GM21528 (cell line): Measurements from ENCODE around the gene MFSD1.

Source experiments
- ATAC-seq: cut with Tn5 transposase; IDR thresholded peaks from one replicate; pipeline ENCODE4 v1.9.1; 2021; ENCODE audit warnings: mild to moderate bottlenecking, moderate library complexity; ENCODE audit not compliant: unreplicated experiment, low FRiP score

MFSD1 gene

DNA sequence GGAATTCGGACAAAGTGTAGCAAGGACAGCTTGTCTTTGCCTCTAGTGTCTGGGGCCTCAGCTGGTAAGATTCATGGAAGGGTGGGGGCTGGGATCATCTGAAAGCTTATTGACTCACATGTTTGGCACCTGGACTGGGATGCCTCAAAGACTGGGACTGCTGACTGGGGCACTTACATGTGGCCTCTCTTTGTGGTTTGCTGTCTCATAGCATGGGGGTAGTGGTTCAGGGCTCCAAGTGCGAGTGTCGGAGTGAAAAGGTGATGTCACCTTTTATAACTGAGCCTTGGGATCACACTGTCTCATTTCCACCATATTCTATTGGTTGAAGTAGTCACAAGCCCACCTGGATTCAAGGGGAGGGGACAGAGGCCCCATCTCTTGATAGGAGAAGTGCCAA lies 6.8 kb downstream of the MFSD1 start:
- ATAC-seq, result no peak

DNA sequence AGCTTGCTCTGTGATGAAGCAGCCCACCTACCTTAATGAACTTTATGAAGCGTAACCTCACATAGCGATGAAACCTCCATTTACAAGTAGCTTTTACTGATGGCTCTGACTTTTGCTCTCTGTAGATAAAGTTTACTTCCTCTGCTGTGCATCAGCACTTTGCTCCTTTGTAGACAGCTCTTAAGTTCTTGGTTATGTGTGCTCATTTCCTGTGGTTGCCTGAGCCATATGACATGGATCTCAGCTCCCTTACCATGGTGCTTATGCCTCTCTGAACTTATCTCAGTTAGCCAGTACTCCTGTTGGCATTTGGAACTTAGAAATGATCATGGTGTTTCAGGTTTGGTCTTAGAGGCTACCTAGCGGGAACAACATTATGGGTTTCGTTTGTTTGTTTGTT lies 7.8 kb downstream of the MFSD1 start:
- no peak for ATAC-seq

DNA sequence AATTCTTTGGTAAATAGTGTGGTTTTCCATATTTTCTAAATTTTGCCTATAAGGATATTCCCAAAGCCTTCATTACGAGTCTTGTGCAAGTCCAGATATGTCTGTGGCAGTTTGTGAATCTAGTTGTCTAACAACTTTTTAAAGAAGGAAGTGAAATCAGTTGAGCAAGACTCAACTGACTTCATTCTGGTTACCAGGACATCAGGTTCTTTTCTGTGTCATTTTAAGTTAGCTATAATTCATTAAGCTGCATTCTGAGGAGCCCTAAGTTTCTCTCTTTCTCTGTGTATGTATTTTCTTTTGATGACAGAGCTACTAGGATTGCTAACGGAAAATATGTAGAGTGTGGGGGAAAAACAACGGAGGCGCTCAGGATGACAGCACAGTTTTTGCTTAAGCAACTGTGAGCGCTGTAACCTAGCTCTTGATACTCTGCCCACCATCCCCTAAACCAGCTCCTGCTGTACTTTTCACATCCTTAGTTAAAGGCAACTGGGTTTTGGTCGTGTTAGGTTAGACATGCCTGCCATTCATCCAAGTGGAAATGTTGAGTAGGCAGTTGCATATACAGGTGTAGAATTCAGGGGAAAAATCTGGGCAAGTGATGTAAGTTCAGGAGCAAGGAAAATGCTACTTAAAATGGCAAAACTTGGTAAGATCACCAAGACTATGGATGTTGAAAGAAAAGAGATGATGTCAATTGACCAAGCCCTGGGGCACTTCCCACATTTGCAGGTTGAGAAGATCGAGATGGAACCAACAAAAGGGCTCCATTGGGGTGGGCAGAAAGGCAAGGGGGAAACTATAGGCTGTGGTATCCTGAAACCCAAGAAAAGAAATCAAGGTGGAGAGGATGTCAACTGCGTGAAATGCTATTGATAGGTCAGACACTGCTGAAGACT lies 9.2 kb downstream of the MFSD1 start:
- ATAC-seq, result no peak

DNA sequence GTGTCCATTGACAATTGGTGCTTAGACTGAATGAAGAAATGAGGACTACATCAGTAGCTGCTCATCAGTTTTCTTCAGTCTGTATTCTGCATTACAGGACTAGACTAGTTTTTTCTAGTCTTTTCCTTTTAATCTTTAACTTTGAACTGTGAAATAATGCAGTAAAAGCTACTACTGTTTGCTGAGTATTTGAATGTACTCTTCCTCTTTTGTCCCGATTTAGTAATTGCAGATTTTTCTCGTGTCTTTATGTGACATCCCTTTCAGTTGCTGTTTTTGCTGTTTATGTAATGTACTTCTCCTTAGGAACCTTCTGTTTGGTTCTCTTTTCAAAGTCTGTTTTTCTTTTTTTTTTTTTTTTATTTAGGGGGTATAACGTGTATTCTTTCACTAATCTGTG lies 17.4 kb downstream of the MFSD1 start:
- no peak for ATAC-seq

DNA sequence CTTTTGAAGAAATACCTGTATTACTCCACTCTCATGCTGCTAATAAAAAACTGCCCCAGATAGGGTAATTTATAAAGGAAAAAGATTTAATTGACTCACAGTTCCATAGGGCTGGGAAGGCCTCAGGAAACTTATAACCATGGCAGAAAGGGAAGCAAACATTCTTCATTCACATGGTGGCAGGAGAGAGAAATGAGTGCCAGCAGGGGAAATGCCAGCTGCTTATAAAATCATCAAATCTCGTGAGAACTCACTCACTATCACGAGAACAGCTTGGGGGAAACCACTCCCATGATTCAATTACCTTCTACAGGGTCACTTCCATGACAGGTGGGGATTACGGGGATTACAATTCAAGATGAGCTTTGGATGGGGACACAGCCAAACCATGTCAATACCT lies 18.7 kb downstream of the MFSD1 start:
- no peak for ATAC-seq

DNA sequence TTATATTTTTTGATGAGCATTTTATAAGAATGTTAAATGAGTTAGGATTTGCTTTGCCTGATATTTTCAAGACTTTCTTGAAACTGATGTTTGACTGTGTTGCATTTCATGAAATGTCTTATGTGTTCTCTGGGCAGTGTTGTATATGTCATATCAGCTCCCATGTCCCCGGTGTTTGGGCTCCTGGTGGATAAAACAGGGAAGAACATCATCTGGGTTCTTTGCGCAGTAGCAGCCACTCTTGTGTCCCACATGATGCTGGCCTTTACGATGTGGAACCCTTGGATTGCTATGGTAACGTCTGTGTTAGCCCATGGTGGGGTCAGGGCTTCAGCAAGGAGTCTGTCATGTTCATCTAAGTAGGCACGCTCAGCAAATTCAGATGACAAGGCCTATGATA lies 20.0 kb downstream of the MFSD1 start:
- no peak for ATAC-seq

DNA sequence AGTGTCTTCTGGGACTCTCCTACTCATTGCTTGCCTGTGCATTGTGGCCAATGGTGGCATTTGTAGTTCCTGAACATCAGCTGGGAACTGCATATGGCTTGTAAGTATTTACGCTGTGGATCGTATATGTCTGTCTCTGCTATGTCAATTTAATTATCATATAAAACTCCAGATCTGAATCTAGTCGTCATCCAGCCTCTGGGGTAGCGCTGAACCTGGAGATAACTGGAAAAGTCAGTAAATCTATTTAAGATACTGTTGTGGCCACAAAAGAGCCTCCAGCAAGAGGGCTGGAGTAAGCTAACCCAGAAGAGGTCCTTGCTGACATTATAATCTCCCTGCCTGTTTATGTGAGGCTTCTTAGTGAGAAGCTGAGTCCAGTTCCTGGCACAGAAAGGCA lies 21.6 kb downstream of the MFSD1 start:
- ATAC-seq, result no peak

DNA sequence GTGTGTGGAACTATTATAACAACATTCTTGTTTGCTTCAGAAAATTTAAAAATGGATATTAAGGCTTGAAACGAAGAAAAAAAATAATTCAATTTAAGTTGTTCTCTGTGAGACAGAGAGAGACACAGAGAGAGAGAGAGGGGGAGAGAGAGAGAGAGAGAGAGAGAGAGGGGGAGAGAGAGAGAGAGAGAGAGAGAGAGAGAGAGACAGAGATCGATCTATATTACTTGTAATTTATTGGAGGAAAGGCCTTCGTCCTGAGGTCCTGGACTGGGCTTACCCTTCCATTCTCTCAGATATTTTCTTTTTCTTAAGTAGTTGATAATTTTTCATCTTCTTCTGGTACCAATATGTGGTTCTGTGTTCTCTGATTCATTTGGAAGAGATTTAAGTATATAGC lies 25.9 kb downstream of the MFSD1 start:
- ATAC-seq, result no peak

DNA sequence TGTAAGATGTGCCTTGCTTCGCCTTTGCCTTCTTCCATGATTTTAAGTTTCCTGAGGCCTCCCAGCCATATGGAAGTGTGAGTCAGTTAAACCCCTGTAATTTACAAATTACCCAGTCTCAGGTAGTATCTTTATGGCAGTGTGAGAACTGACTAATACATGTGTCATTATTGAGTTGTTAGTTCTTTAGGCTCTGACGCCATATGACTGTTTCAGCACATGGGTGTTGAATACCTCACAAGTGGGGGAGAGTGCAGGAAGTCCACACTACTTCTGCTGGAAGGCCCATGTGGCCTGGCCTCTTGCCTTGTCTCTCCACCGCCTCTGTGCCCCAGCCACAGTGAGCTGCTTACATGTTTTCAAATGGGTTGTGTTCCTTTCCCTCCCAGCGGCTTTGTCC lies 28.5 kb downstream of the MFSD1 start:
- ATAC-seq, result no peak

DNA sequence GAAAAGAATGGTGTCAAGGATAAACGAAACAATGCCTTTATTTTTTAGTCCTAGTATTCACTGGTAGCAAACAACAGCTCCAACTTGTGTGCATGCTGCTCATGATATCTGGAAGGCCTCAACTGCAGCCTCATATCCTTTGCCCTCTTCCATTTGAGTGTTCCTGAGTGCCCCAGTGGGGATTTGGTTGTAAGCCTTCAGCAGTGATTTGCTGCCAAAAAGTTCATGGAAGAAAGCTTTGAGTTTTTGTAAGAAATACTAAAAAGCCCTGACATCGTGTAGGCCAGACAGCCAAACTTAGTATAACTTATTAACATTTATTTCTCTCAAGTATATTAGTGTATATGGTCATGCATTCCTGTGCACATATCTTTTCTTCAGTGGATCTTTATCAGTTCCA lies 30.0 kb downstream of the MFSD1 start:
- no peak for ATAC-seq

DNA sequence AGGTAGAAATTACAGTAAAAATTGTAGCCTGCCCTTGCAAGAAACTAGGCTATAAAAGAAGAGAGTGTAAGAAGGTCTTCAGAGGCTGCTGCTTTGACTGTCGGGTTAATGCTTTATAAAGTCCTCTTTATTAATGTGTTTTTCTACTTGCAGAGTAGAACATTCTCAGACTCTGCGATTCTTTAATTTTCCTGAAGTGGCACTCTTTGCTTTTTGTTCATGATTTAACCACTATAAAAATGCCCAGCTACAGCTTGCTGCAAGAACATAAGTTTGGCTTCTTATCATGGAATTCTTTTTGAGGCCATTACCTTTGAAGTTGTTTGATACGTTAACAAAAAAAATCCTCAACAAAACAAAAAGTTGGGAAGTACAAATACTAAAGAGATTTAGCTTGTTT lies 33.8 kb downstream of the MFSD1 start:
- no peak for ATAC-seq

DNA sequence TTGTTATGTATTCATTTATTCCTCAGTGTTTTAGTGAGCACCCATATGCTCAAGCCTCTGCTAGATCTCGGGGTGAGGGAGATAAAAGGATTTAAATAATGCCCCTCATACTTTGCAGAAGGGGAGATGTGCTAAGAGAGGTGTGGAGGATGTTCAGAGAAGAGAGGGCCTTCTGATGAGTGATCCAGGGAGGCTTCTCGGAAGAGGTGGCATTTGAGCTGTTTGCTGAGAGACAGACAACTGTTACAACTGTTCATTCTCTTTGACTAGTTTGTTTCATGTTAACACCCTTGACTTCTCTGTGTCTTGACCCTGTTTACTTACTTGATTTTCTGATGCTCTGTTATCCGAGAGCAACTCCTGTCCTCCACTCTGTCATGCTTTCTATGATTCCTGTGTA lies 34.5 kb downstream of the MFSD1 start:
- ATAC-seq, result no peak

DNA sequence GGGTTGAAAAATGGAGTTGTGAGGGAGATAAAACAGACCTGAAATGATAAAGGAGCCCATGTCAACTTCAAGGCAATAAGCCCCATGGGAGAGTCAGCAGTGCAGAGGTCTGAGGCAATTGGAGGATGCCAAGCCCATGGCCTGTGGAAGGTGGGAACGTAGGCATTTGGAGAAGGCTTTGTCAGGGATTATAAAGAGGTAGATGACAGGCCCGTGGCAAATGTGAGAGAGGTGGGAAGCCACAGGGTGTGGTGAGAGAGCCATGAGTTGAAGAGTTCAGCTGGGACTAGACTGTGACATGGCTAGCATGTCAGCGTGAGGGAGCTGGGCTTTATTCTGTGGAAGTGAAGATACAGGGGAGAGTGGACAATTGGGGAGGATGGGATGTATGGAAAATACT lies 35.4 kb downstream of the MFSD1 start:
- ATAC-seq, result no peak

DNA sequence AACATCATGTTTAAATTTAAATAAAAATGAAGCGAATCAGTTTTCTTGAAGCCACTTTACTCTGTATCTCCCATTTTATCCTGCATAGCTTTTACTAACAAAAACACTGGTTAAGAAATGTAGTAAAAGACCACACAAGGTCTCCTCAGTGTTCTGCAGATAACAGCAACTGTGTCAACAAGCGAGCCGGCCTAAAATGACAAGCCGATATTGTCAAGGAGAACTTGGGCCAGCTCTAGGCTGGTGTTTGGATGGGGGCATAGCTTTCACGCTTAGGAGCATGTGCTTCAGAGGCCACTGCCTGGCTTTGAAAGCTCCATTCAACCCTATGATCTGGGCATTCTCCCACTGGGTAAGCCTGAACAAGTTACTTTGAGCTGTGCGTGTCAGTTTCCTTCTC lies 38.1 kb downstream of the MFSD1 start:
- ATAC-seq, result no peak

DNA sequence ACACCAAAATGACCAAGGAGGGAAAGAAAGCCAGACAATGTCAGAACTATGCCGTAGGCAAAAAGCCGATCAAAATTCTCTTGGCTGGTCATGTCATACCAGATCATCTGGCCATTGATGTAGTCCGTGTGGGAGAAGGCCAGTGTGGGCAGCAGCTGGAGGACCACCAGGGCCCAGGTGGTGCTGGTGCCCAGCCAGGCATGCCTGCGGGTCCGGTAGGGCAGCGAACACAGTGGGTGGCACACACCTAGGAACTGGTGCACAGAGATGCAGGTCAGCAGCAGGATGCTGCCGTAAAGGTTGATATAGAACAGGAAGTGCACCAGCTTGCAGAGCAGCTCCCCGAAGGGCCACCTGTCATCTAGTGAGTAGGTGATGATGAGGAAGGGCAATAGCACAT lies 39.5 kb downstream of the MFSD1 start:
- no peak for ATAC-seq

DNA sequence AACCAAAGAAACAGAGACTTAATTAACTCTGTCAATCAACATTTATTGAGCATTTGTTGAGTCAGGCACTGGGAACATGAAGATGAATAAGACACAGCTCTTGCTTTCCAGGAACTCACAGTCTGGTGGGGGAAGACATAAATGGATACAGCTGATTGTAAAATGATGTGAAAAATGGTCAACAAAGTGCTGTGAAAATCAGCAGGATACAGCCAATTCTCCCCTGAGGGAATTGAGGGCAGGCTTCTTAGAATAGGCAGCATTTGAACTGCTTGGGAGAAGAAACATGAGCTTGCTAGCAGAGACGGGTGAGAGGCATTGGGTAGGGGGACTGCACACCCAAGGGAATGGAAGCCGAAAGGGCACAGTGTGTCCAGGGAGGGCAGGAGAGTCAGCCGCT lies 41.1 kb downstream of the MFSD1 start:
- ATAC-seq, result no peak

DNA sequence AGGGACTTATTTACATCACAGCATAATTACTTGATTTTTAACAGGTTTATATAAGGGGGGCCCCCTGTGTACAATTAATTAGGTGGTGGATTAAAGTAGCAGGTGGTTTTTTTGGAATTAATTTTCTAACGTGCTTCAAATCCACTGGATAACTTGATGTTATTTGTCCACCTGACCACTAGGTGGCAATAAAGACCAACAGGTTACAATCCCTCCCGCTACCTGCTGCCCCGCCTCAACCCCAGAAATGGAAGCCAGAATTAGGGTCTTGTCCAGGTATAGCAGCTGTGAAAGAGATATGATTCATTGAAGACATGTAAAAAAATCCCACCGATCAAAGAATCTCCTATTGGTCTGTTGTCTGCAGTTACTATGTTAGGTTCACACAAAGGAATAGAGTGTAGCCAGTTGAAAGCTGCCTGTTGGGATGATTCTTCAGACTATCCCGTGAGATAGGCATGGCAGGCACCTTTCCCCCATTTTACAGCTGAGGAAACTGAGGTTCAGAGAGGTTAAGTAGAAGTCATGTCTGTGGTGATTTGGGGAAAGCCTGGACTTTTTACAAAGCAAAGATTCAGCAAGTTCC lies 44.0 kb downstream of the MFSD1 start:
- ATAC-seq, result peak; percentile 45

DNA sequence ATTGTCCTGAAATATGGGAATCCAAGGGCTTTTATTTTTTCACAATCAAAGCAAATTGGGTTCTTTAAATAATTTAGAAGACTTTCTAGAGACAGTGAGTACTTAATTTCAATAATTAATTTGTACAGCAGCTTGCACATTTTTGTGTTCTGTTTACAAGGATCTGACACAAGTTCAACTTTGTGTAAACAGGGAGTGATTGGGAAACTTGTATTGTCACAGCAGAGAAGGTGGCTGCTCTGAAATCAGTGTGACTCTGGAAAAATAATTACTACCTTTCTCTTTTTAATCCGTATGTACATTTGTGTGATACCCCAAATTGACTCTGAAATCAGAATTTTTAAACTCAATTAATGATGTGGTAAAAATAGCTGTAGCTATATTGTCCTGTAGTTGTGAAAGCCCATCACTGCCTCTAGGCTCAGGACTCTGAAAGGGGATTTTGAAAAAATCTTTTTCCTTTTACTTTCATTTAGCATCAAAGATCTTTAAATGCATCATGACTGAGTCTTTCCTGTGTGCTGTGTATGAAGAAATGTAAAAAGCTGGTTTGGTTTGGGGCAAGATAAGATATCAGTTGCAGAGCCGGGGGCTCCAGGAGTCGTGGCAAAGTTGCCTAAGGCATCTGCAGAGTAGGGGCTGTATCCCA lies 45.1 kb downstream of the MFSD1 start:
- ATAC-seq, result peak; percentile 87

DNA sequence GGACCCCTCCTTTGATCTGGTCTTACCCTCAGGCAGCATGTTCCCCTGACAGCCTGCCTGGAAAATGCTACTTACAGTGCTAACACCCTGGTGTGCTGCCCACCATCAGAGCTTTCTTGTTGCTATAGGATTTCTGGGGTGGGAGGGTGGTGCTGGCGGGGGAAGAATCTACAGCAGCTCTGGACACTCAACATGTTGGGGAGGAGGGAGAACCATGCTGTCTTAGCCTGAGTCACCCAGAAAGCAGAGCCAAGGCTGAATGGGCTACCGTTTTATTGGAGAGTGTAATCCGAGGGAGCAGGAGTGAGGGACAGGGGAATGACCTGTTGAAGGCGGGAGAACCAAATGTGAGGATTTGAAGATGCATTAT lies 45.6 kb downstream of the MFSD1 start:
- peak; percentile 38 for ATAC-seq

DNA sequence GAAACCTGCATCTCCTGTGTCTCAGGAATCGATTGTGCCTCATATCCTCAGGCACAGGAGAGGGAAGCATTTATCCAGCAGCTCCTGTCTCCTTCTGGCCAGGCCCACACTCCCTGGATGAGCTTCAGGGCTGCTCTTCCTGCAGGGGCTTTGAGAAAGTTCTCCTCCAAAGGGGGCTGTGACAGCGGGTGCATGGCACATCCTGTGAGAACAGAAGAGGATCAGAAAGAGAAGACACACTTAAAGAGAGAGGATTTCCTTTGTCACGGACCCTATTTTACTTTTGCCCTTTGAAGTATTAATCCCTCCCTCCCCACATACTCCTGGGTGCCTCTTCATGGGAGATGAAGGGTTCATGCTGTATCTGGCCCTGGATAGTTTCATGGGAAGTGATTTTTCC lies 46.0 kb downstream of the MFSD1 start:
- ATAC-seq, result no peak

DNA sequence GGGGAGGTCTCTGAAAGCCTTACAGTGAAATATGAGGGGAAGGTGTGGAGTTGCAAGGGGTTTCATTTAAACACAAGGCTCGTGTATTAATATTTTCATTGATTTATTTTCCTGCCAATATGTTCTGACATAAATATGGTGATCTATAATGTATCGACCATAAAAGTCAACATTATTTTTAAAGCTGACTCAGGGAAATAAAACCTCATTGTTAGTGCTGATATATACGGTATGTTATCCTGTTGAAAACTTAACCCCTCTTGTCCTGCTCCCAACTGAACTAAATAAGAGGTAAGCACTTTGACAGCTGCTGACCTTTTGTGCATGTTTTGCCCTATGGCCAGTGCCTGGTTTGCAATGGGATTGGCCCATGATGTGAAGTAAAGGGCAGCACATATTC lies 47.9 kb downstream of the MFSD1 start:
- no peak for ATAC-seq

DNA sequence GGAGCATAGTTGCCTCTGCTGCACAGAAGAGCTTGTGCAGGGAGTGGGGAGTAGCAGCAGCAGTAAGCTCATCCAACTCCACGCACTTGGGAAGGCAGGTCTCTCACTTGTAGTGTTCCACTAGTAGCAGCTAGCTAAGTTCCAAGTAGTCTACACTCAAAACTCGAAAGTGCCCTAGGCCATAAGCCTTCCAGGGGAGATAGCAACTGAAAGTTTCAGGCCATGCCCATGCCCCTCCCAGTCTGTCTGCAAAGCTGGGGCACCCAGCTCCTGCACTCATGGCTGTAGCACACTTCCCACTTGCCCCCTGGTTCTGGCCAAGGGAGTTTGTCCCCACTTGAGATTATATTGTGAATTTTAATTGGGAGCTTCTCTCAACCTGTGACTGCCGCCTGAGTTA lies 57.5 kb downstream of the MFSD1 start:
- ATAC-seq, result no peak
